ENCODE results near the gene POLR1E.

- TF ChIP-seq CTCF (IDR thresholded peaks at IDR 0.05; ENCODE audit: insufficient read depth, low read length, poor library complexity, severe bottlenecking) (no peak), EZH2phosphoT487 (conservative IDR thresholded peaks at IDR 0.05; ENCODE audit: low read length) (no peak)
These were observed 43.9 kb upstream of the POLR1E start for GRCh38 chr9:37441776-37442370.

All from SU-DHL-6 (cell line).